GM12878 (cell line): ENCODE data around the gene HOGA1. TPM values are rescaled to one million over a fixed set of nuclear protein-coding genes. Genes with fewer than 3 reads are reported as not detected.

Source experiments
- ATAC-seq: fragments of 200-7000 bp; cut with Tn5 transposase; 3 replicates; pipeline ENCODE4 v1.9.1; 2020; ENCODE audit warnings: mild to moderate bottlenecking, moderate library complexity
- BruUV-seq: library from RNA; stranded (reverse); fragments of 400-500 nt; replicated peaks from 2 replicates; lab custom pipeline; 2021; lab: Mats Ljungman, UMichigan
- CTCF ChIA-PET: fragments of 300-600 bp; sonication (Branson Sonifier 250); formaldehyde crosslinking; extraction: SDS; loops from one replicate; lab custom pipeline; 2021; ENCODE audit warnings: inconsistent platforms; lab: Yijun Ruan, JAX
- POLR2A ChIA-PET: fragments of 350-600 bp; formaldehyde crosslinking; extraction: SDS; loops from one replicate; lab custom pipeline; 2021; ENCODE audit warnings: inconsistent platforms; lab: Charles Lee
- RAD21 ChIA-PET: fragments of 300-600 bp; sonication (Branson Sonifier 250); formaldehyde crosslinking; loops from one replicate; lab custom pipeline; 2023; ENCODE audit warnings: antibody characterized with exemption; ENCODE audit not compliant: unreplicated experiment; lab: Charles Lee
- SMC1A ChIA-PET: fragments of 300-600 bp; sonication (Branson Sonifier 250); formaldehyde crosslinking; loops from one replicate; lab custom pipeline; 2023; ENCODE audit not compliant: unreplicated experiment, uncharacterized antibody; lab: Charles Lee
- DNase-seq: peaks from one replicate; pipeline ENCODE4 v3.0.0-alpha.2; 2011; ENCODE audit warnings: low read depth, low spot score
- FAIRE-seq: peaks from 3 replicates; lab custom pipeline; 2011; peaks lifted over from hg19 to GRCh38; lab: Jason Lieb, UNC
- H2AFZ ChIP-seq: 2 replicates; pipeline ENCODE4 v1.6.0; 2011; ENCODE audit warnings: low read depth, low read length, control low read depth; ENCODE audit not compliant: control insufficient read depth
- H3K27ac ChIP-seq: 2 replicates; pipeline ENCODE4 v1.5.1; 2011; ENCODE audit warnings: control low read depth; ENCODE audit not compliant: control insufficient read depth, insufficient read depth
- H3K27me3 ChIP-seq, 2 experiments: replicated peaks in 1 of 2; 2 replicates each; pipeline versions ENCODE4 v1.6.0 to v1.6.1; 2011; ENCODE audit warnings: low read length in 1 of 2; ENCODE audit not compliant: control insufficient read depth in 2 of 2, insufficient read depth in 2 of 2
- H3K36me3 ChIP-seq, 2 experiments: 2 replicates each; pipeline ENCODE4 v1.5.1; 2011; ENCODE audit warnings: low read length in 1 of 2; ENCODE audit not compliant: control insufficient read depth in 2 of 2, insufficient read depth in 2 of 2
- H3K4me1 ChIP-seq: 2 replicates; pipeline ENCODE4 v1.6.1; 2011; ENCODE audit warnings: mild to moderate bottlenecking, low read length, moderate library complexity, mixed read lengths; ENCODE audit not compliant: control insufficient read depth, insufficient read depth
- H3K4me2 ChIP-seq: 2 replicates; pipeline ENCODE4 v1.6.0; 2011; ENCODE audit warnings: control low read depth; ENCODE audit not compliant: control insufficient read depth, insufficient read depth
- H3K4me3 ChIP-seq: fragments of 200-600 bp; sonication (generic); 2 replicates; pipeline ENCODE4 v1.5.1; 2016
- H3K79me2 ChIP-seq: 2 replicates; pipeline ENCODE4 v1.6.0; 2011; ENCODE audit warnings: low read length; ENCODE audit not compliant: control insufficient read depth, insufficient read depth
- H3K9ac ChIP-seq: 2 replicates; pipeline ENCODE4 v1.8.0; 2011; ENCODE audit warnings: low read length, control low read depth, mixed read lengths; ENCODE audit not compliant: control insufficient read depth, insufficient read depth
- H3K9me3 ChIP-seq: replicated peaks from 3 replicates; pipeline ENCODE4 v1.5.1; 2011; ENCODE audit warnings: mild to moderate bottlenecking, low read length; ENCODE audit not compliant: control insufficient read depth, insufficient read depth
- H4K20me1 ChIP-seq: 2 replicates; pipeline ENCODE4 v1.6.0; 2011; ENCODE audit not compliant: control insufficient read depth, insufficient read depth
- CBFB ChIP-seq: IDR thresholded peaks from 2 replicates; pipeline ENCODE4 v1.6.1; 2016; ENCODE audit warnings: antibody characterized with exemption, low read depth
- WGBS: methylation state at CpG from one replicate; pipeline ENCODE4 v1.1.6; 2016; ENCODE audit warnings: low lambda C conversion rate; ENCODE audit not compliant: insufficient replicate concordance, insufficient coverage; ENCODE audit errors: missing lambda C conversion rate; 5-methylcytosine and 5-hydroxymethylcytosine counted together
- in situ Hi-C: fragments of 300-500 bp; cut with MboI; formaldehyde crosslinking; loops from 9 replicates; pipeline ENCODE4 v1.14.3; 2018; ENCODE audit warnings: mixed read lengths
- intact Hi-C: fragments of 100-400 bp; cut with micrococcal nuclease; formaldehyde crosslinking; loops from one replicate; pipeline ENCODE4 v1.14.2; 2022; ENCODE audit not compliant: unreplicated experiment
- polyA plus RNA-seq, 11 experiments: library from polyadenylated mRNA; depleted of rRNA in 4 of 11; unstranded in 6 of 11; stranded (reverse) in 5 of 11; fragments of >200 nt; fragmentation: Nextera tagmentation in 4 of 11; fragmentation: Illumina TruSeq in 1 of 11; extraction: Ambion mirVana in 4 of 11; extraction: Trizol in 1 of 11; gene quantifications; 1 replicate in 1 of 11; 2 replicates in 10 of 11; pipeline versions ENCODE4 v1.2.1 to v1.2.3, GENCODE V29; 2011 to 2016; ENCODE audit warnings: inconsistent platforms in 2 of 11, missing spikeins in 2 of 11, low read depth in 1 of 11
- total RNA-seq, 4 experiments: library from RNA; depleted of rRNA in 3 of 4; stranded (reverse); fragments of >200 nt in 3 of 4; fragmentation: Illumina TruSeq in 1 of 4; extraction: Trizol in 1 of 4; gene quantifications; 2 replicates each; pipeline versions ENCODE4 v1.2.1 to v1.2.3, GENCODE V29; 2013 to 2021
- TF ChIP-seq, protein P1 (sequence below): fragments of 450-650 bp; IDR thresholded peaks from 2 replicates; pipeline ENCODE4 v1.6.1; 2016; ENCODE audit warnings: mild to moderate bottlenecking
- TF ChIP-seq, protein P2 (sequence below): fragments of 450-650 bp; IDR thresholded peaks from 2 replicates; pipeline ENCODE4 v1.6.1; 2016; ENCODE audit warnings: mild to moderate bottlenecking

HOGA1 gene
- total and polyA plus RNA-seq, 10 of the 15 experiments (the other 5 are each of a cell fraction or from before 2014, with no cell fraction given): 0.01 to 0.19 (median 0.06) TPM; not detected in 6

GRCh38 chr10:97590082-97590747 is 6.0 kb downstream of the HOGA1 start:
- Histone ChIP-seq H3K4me1 (no peaks in the 10 kb centered on the region), H3K4me2 (no peak overlapping the region), H3K79me2 (no peaks in the 10 kb centered on the region), H3K27me3 (no peaks in the 10 kb centered on the region), H3K27ac (no peak overlapping the region), H3K4me3 (no peak overlapping the region), H3K36me3 (no peaks in the 10 kb centered on the region), H4K20me1 (no peaks in the 10 kb centered on the region), H3K9me3 (no peaks in the 10 kb centered on the region), H2AFZ (no peak overlapping the region), H3K9ac (no peak overlapping the region)
- WGBS: 26% methylated on average over 15 of the region's 15 CpGs
- TF ChIP-seq CBFB: no peak
- TF ChIP-seq, protein P1, sequence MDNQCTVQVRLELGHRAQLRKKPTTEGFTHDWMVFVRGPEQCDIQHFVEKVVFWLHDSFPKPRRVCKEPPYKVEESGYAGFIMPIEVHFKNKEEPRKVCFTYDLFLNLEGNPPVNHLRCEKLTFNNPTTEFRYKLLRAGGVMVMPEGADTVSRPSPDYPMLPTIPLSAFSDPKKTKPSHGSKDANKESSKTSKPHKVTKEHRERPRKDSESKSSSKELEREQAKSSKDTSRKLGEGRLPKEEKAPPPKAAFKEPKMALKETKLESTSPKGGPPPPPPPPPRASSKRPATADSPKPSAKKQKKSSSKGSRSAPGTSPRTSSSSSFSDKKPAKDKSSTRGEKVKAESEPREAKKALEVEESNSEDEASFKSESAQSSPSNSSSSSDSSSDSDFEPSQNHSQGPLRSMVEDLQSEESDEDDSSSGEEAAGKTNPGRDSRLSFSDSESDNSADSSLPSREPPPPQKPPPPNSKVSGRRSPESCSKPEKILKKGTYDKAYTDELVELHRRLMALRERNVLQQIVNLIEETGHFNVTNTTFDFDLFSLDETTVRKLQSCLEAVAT: peak; percentile 67; the same call in 1 of the 2 replicates
- TF ChIP-seq, protein P2, sequence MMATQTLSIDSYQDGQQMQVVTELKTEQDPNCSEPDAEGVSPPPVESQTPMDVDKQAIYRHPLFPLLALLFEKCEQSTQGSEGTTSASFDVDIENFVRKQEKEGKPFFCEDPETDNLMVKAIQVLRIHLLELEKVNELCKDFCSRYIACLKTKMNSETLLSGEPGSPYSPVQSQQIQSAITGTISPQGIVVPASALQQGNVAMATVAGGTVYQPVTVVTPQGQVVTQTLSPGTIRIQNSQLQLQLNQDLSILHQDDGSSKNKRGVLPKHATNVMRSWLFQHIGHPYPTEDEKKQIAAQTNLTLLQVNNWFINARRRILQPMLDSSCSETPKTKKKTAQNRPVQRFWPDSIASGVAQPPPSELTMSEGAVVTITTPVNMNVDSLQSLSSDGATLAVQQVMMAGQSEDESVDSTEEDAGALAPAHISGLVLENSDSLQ: peak; percentile 89
- SMC1A ChIA-PET: no interaction called here
- intact Hi-C loops (no loop called here), in situ Hi-C loops (no loop called here)
- POLR2A ChIA-PET: no interaction called here
- DNase-seq (no peak), FAIRE-seq (no peak), ATAC-seq (peak; percentile 74)
- BruUV-seq: no TSS peak
- CTCF ChIA-PET: interaction anchor here (0.9 to 1.6 kb wide), 3 partner anchors 18 to 119 kb away, joined by 3 to 4 read pairs (median 4); partner anchors contain the start of gene ANKRD2
- RAD21 ChIA-PET: no interaction called here
